Tibial artery (tissue), 4 donors: ENCODE data around the gene CDH19.

Experiments
- DNase-seq, 2 donors: peaks; one replicate each; pipeline ENCODE4 v3.0.0-alpha.2; 2019
- H3K27ac ChIP-seq, 2 donors: fragments of 200-600 bp; sonication (generic) in 1 of 2; 1 replicate in 1 of 2; 2 replicates in 1 of 2; pipeline ENCODE4 v1.5.1; 2018 to 2019; ENCODE audit warnings: mild to moderate bottlenecking in 1 of 2
- H3K27me3 ChIP-seq, 2 donors: fragments of 200-600 bp; sonication (generic) in 1 of 2; one replicate each; pipeline versions ENCODE4 v1.5.1 to v1.6.0; 2016 to 2019
- H3K36me3 ChIP-seq, 3 donors: fragments of 200-600 bp; sonication (generic) in 2 of 3; one replicate each; pipeline ENCODE4 v1.5.1; 2016 to 2019; ENCODE audit warnings: mild to moderate bottlenecking in 2 of 3
- H3K4me1 ChIP-seq, 4 donors: fragments of 200-600 bp; sonication (generic) in 2 of 4; 1 replicate in 3 of 4; 2 replicates in 1 of 4; pipeline ENCODE4 v1.5.1; 2016 to 2019
- H3K4me3 ChIP-seq, 2 donors: fragments of 200-600 bp; sonication (generic) in 1 of 2; 1 replicate in 1 of 2; 2 replicates in 1 of 2; pipeline ENCODE4 v1.5.1; 2018 to 2019; ENCODE audit warnings: mild to moderate bottlenecking in 2 of 2
- H3K9me3 ChIP-seq, 3 donors: fragments of 200-600 bp; sonication (generic) in 1 of 3; one replicate each; pipeline ENCODE4 v1.5.1; 2016 to 2019
- CTCF ChIP-seq, 2 experiments: fragments of 200-600 bp in 1 of 2; fragments of 450-650 bp in 1 of 2; IDR thresholded peaks; one replicate each; pipeline ENCODE4 v1.5.1; 2017 to 2019; ENCODE audit warnings: antibody characterized with exemption in 2 of 2, mild to moderate bottlenecking in 1 of 2, moderate library complexity in 1 of 2
- intact Hi-C: fragments of 100-400 bp; cut with DNase I; formaldehyde crosslinking; loops from one replicate; pipeline ENCODE4 v1.15.0; 2023; ENCODE audit warnings: low total_unique reads

The CDH19 gene

DNA sequence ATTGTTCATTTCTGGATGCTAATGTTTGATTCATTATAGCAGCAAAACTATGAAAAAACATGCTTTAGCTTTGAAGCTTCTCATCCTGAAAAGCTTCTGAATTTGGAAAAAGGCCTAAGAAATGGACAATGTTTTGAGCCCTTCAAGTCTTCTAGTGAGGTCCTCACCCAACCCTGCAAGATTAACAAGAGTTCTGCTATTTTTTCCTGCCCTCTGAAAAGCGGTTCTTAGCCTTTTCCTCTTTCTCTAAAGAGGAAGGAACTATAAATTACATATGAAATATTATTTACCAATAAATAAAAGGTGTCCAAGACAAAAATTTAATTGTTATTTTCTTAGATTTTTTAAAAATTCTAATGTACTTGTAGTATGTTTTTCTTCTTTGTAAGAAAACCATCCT is 19.9 kb upstream of the CDH19 start:
- DNase-seq: no peak
- Histone ChIP-seq H3K27me3 (no peaks in the 10 kb centered on the region), H3K36me3 (no peaks in the 10 kb centered on the region), H3K4me3 (no peak overlapping the region), H3K4me1 (no peaks in the 10 kb centered on the region), H3K9me3 (no peaks in the 10 kb centered on the region), H3K27ac (no peak overlapping the region)
- intact Hi-C loops: no loop called here
- TF ChIP-seq CTCF (IDR thresholded peaks at IDR 0.05): no peak

- intact Hi-C loops: no loop called here
- DNase-seq: no peak
- H3K4me3 ChIP-seq: no peak overlapping the region
- no peaks in the 10 kb centered on the region for H3K27me3 ChIP-seq
- no peak for TF ChIP-seq CTCF (IDR thresholded peaks at IDR 0.05)
- no peaks in the 10 kb centered on the region for H3K9me3 ChIP-seq
- H3K27ac ChIP-seq: no peak overlapping the region
- no peaks in the 10 kb centered on the region for H3K36me3 ChIP-seq
- no peaks in the 10 kb centered on the region for H3K4me1 ChIP-seq
Observed at GRCh38 chr18:66621816-66622576, 18.1 kb upstream of the CDH19 start.

- DNase-seq: no peak
- H3K36me3 ChIP-seq: no peaks in the 10 kb centered on the region
- no peaks in the 10 kb centered on the region for H3K9me3 ChIP-seq
- no peaks in the 10 kb centered on the region for H3K4me1 ChIP-seq
- intact Hi-C loops: no loop called here
- H3K27me3 ChIP-seq: no peaks in the 10 kb centered on the region
- H3K27ac ChIP-seq: no peak overlapping the region
- TF ChIP-seq CTCF (IDR thresholded peaks at IDR 0.05): no peak
- no peak overlapping the region for H3K4me3 ChIP-seq
Observed at GRCh38 chr18:66616523-66616983, 12.7 kb upstream of the CDH19 start.

DNA sequence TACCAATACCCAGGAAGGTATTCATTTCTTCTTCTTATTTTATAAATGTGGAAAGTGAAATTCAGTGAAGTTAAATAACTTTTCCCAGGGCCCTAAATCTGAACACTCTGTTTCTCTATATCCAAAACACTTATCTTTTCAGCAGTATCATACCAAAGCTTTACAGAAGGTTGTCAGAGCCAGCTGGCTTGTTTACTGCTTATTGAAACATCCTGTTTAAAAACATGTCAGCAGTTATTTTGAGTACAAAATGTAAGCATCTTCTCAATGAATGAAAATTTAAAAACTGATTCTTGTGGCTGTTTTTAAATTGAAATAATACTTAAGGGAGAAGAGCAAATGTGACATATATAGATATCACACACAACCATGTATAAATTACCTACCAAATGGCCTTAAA is 11.3 kb upstream of the CDH19 start:
- Histone ChIP-seq H3K4me3 (no peak overlapping the region), H3K9me3 (no peaks in the 10 kb centered on the region), H3K27me3 (no peaks in the 10 kb centered on the region), H3K4me1 (no peaks in the 10 kb centered on the region), H3K36me3 (no peaks in the 10 kb centered on the region), H3K27ac (no peak overlapping the region)
- intact Hi-C loops: no loop called here
- no peak for TF ChIP-seq CTCF (IDR thresholded peaks at IDR 0.05)
- no peak for DNase-seq

- Histone ChIP-seq H3K27me3 (no peaks in the 10 kb centered on the region), H3K4me3 (no peak overlapping the region), H3K4me1 (peaks cover 0 to 9% (median 3%) of the 10 kb centered on the region in 4 donors), H3K27ac (no peak overlapping the region), H3K36me3 (no peaks in the 10 kb centered on the region), H3K9me3 (no peaks in the 10 kb centered on the region)
- DNase-seq: no peak
- intact Hi-C loops: no loop called here
- TF ChIP-seq CTCF (IDR thresholded peaks at IDR 0.05): no peak
Observed at GRCh38 chr18:66607632-66608031, 3.7 kb upstream of the CDH19 start.
